HFFc6 (cell line): ENCODE results near the gene DIDO1. TPM values are rescaled to one million over a fixed set of nuclear protein-coding genes. Genes with fewer than 3 reads are reported as not detected.

Experiments
- DNase-seq: peaks from one replicate; pipeline ENCODE4 v3.0.0-alpha.2; 2018
- H3K27ac Mint-ChIP-seq: 2 replicates; pipeline ENCODE4 v1.8.0; 2020; ENCODE audit warnings: mild to moderate bottlenecking, mixed read lengths
- H3K27me3 Mint-ChIP-seq: 2 replicates; pipeline ENCODE4 v1.8.0; 2021; ENCODE audit warnings: mild to moderate bottlenecking, moderate library complexity, mixed read lengths; ENCODE audit not compliant: insufficient read depth
- H3K36me3 Mint-ChIP-seq: 2 replicates; pipeline ENCODE4 v1.8.0; 2021; ENCODE audit warnings: low read depth, mixed read lengths
- H3K4me1 Mint-ChIP-seq: 2 replicates; pipeline ENCODE4 v1.8.0; 2020; ENCODE audit warnings: low read depth, mixed read lengths
- H3K4me3 Mint-ChIP-seq: 2 replicates; pipeline ENCODE4 v1.8.0; 2020; ENCODE audit warnings: mild to moderate bottlenecking, moderate library complexity, mixed read lengths
- H3K9me3 Mint-ChIP-seq: 2 replicates; pipeline ENCODE4 v1.8.0; 2020; ENCODE audit warnings: mild to moderate bottlenecking, mixed read lengths
- CTCF ChIP-seq: fragments of 200-600 bp; sonication (generic); IDR thresholded peaks from 2 replicates; pipeline ENCODE4 v1.5.0; 2021; ENCODE audit warnings: antibody characterized with exemption, mild to moderate bottlenecking
- total RNA-seq, 6 experiments: library from RNA; stranded (reverse); fragmentation: NEBNext Ultra II Directional; extraction: Animal tissue kit (Norgen Biotek cat#: 25700); gene quantifications; 2 replicates in 1 of 6; 3 replicates in 5 of 6; pipeline ENCODE4 v1.2.3, GENCODE V29; 2021

DIDO1 gene
- total RNA-seq, 6 experiments from 2014 or later: 31.9 to 36.1 (median 34.8) TPM

- peaks cover 54% of the 10 kb centered on the region for H3K36me3 Mint-ChIP-seq
- H3K27ac Mint-ChIP-seq: no peak overlapping the region
- H3K4me1 Mint-ChIP-seq: peaks cover 6% of the 10 kb centered on the region
These were observed 23.0 kb upstream of the DIDO1 start for GRCh38 chr20:62949153-62949821.

GRCh38 chr20:62947532-62948300 is 21.4 kb upstream of the DIDO1 start:
- no peak for TF ChIP-seq CTCF
- H3K4me1 Mint-ChIP-seq: no peaks in the 10 kb centered on the region
- H3K9me3 Mint-ChIP-seq: no peaks in the 10 kb centered on the region
- H3K27me3 Mint-ChIP-seq: peaks cover 1% of the 10 kb centered on the region; the same call in 1 of the 2 replicates
- H3K4me3 Mint-ChIP-seq: no peak overlapping the region
- DNase-seq: no peak
- H3K36me3 Mint-ChIP-seq: peaks cover 59% of the 10 kb centered on the region
- H3K27ac Mint-ChIP-seq: no peak overlapping the region

More at GRCh38 chr20:62949153-62949821, 23.0 kb upstream of the DIDO1 start:
- H3K9me3 Mint-ChIP-seq: no peaks in the 10 kb centered on the region
- TF ChIP-seq CTCF: no peak
- no peak overlapping the region for H3K4me3 Mint-ChIP-seq
- DNase-seq: no peak
- H3K27me3 Mint-ChIP-seq: peaks cover 1% of the 10 kb centered on the region; the same call in 1 of the 2 replicates

- peaks cover 1% of the 10 kb centered on the region; the same call in 1 of the 2 replicates for H3K27me3 Mint-ChIP-seq
- DNase-seq: no peak
- no peak overlapping the region for H3K27ac Mint-ChIP-seq
- H3K4me3 Mint-ChIP-seq: no peak overlapping the region
- no peak for TF ChIP-seq CTCF
- peaks cover 61% of the 10 kb centered on the region for H3K36me3 Mint-ChIP-seq
- H3K9me3 Mint-ChIP-seq: no peaks in the 10 kb centered on the region
- peaks cover 3% of the 10 kb centered on the region for H3K4me1 Mint-ChIP-seq
These were observed 20.6 kb upstream of the DIDO1 start for GRCh38 chr20:62946918-62947317.

- H3K4me1 Mint-ChIP-seq: peaks cover 12% of the 10 kb centered on the region
- peaks cover 1% of the 10 kb centered on the region; the same call in 1 of the 2 replicates for H3K27me3 Mint-ChIP-seq
- TF ChIP-seq CTCF: no peak
- H3K36me3 Mint-ChIP-seq: peaks cover 68% of the 10 kb centered on the region
- H3K4me3 Mint-ChIP-seq: no peak overlapping the region
- no peak for DNase-seq
- no peak overlapping the region for H3K27ac Mint-ChIP-seq
- no peaks in the 10 kb centered on the region for H3K9me3 Mint-ChIP-seq
These were observed 19.6 kb upstream of the DIDO1 start for GRCh38 chr20:62945771-62946339.

GRCh38 chr20:62944746-62945145 is 18.4 kb upstream of the DIDO1 start:
- Mint-ChIP-seq H3K36me3 (peaks cover 59% of the 10 kb centered on the region), H3K4me1 (peaks cover 13% of the 10 kb centered on the region), H3K9me3 (no peaks in the 10 kb centered on the region), H3K4me3 (no peak overlapping the region), H3K27ac (no peak overlapping the region), H3K27me3 (peaks cover 1% of the 10 kb centered on the region; the same call in 1 of the 2 replicates)
- no peak for DNase-seq
- no peak for TF ChIP-seq CTCF
